Ishikawa (cell line): Measurements from ENCODE around the gene NAV2.

ENCODE experiments used
- EGR1 ChIP-seq: IDR thresholded peaks from 2 replicates; pipeline ENCODE4 v1.6.1; 2012
- EP300 ChIP-seq: IDR thresholded peaks from 2 replicates; pipeline ENCODE4 v1.6.1; 2012; ENCODE audit warnings: borderline replicate concordance
- MAX ChIP-seq: IDR thresholded peaks from 2 replicates; pipeline ENCODE4 v1.6.1; 2012
- NFIC ChIP-seq: IDR thresholded peaks from 2 replicates; pipeline ENCODE4 v1.6.1; 2012
- REST ChIP-seq: IDR thresholded peaks from 2 replicates; pipeline ENCODE4 v1.6.1; 2012; ENCODE audit warnings: low read depth, mild to moderate bottlenecking
- TF ChIP-seq, protein P1 (sequence below): IDR thresholded peaks from 2 replicates; pipeline ENCODE4 v1.6.1; 2012

GRCh38 chr11:20161923-20162744, 449.5 kb downstream of the NAV2 start:
- TF ChIP-seq REST: no peak
- no peak for TF ChIP-seq EP300
- no peak for TF ChIP-seq EGR1
- TF ChIP-seq MAX: no peak
- no peak for TF ChIP-seq NFIC
- TF ChIP-seq, protein P1, sequence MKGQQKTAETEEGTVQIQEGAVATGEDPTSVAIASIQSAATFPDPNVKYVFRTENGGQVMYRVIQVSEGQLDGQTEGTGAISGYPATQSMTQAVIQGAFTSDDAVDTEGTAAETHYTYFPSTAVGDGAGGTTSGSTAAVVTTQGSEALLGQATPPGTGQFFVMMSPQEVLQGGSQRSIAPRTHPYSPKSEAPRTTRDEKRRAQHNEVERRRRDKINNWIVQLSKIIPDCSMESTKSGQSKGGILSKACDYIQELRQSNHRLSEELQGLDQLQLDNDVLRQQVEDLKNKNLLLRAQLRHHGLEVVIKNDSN: no peak
